DND-41 (cell line): ENCODE data around the gene CCDC82.

Experiments used
- ATAC-seq: fragments of 200-7000 bp; cut with Tn5 transposase; 3 replicates; pipeline ENCODE4 v1.9.1; 2021; ENCODE audit warnings: low read depth; ENCODE audit not compliant: insufficient read depth
- DNase-seq: peaks from one replicate; pipeline ENCODE4 v3.0.0-alpha.2; 2020
- H2AFZ ChIP-seq: 2 replicates; pipeline ENCODE4 v1.6.0; 2012; ENCODE audit warnings: low read depth, low read length
- H3K27ac ChIP-seq: 2 replicates; pipeline ENCODE4 v1.5.1; 2012; ENCODE audit warnings: low read length, inconsistent platforms
- H3K27me3 ChIP-seq: fragments of 200-600 bp; sonication (generic); 2 replicates; pipeline ENCODE4 v1.6.0; 2012; ENCODE audit warnings: low read length, mild to moderate bottlenecking, inconsistent platforms; ENCODE audit not compliant: insufficient read depth, poor library complexity
- H3K36me3 ChIP-seq: 2 replicates; pipeline ENCODE4 v1.5.1; 2012; ENCODE audit warnings: low read length, inconsistent platforms; ENCODE audit not compliant: insufficient read depth
- H3K4me1 ChIP-seq: 2 replicates; pipeline ENCODE4 v1.5.1; 2012; ENCODE audit warnings: mild to moderate bottlenecking, low read length; ENCODE audit not compliant: insufficient read depth
- H3K4me2 ChIP-seq: 2 replicates; pipeline ENCODE4 v1.6.0; 2012; ENCODE audit warnings: mild to moderate bottlenecking, moderate library complexity, low read length, inconsistent platforms; ENCODE audit not compliant: insufficient read depth
- H3K4me3 ChIP-seq, 2 experiments: fragments of 200-600 bp in 1 of 2; shearing (Covaris generic) in 1 of 2; 2 replicates each; pipeline ENCODE4 v1.5.1; 2012 to 2016; ENCODE audit warnings: inconsistent platforms in 2 of 2, low read length in 2 of 2, mild to moderate bottlenecking in 2 of 2, low read depth in 1 of 2, moderate library complexity in 1 of 2
- H3K79me2 ChIP-seq: 2 replicates; pipeline ENCODE4 v1.6.0; 2012; ENCODE audit warnings: low read length, inconsistent platforms; ENCODE audit not compliant: insufficient read depth
- H3K9ac ChIP-seq: 2 replicates; pipeline ENCODE4 v1.6.0; 2012; ENCODE audit warnings: low read depth, mild to moderate bottlenecking, inconsistent platforms, low read length, moderate library complexity
- H3K9me3 ChIP-seq: 2 replicates; pipeline ENCODE4 v1.5.1; 2012; ENCODE audit warnings: low read length, moderate library complexity, mild to moderate bottlenecking, inconsistent platforms; ENCODE audit not compliant: insufficient read depth, severe bottlenecking
- H4K20me1 ChIP-seq: 2 replicates; pipeline ENCODE4 v1.6.0; 2012; ENCODE audit warnings: low read length; ENCODE audit not compliant: insufficient read depth
- CTCF ChIP-seq: IDR thresholded peaks from 2 replicates; pipeline ENCODE4 v1.5.1; 2012; ENCODE audit warnings: borderline replicate concordance, low read length, moderate library complexity, mild to moderate bottlenecking; ENCODE audit not compliant: poor library complexity, severe bottlenecking; ENCODE audit errors: extremely low read depth
- EZH2 ChIP-seq: IDR thresholded peaks from 3 replicates; pipeline ENCODE4 v1.6.1; 2012; ENCODE audit warnings: borderline replicate concordance, low read depth, mild to moderate bottlenecking, moderate library complexity, low read length, inconsistent platforms; ENCODE audit not compliant: severe bottlenecking

Gene CCDC82

GRCh38 chr11:96324912-96325311 lies 64.8 kb downstream of the CCDC82 start:
- no peaks in the 10 kb centered on the region for H3K36me3 ChIP-seq
- no peaks in the 10 kb centered on the region for H3K9me3 ChIP-seq
- no peak overlapping the region for H2AFZ ChIP-seq
- H3K27ac ChIP-seq, result no peak overlapping the region
- no peaks in the 10 kb centered on the region for H4K20me1 ChIP-seq
- no peak overlapping the region for H3K4me3 ChIP-seq
- ATAC-seq (no peak), DNase-seq (no peak)
- no peak overlapping the region for H3K9ac ChIP-seq
- H3K4me1 ChIP-seq, result no peaks in the 10 kb centered on the region
- H3K79me2 ChIP-seq, result no peaks in the 10 kb centered on the region; the same call in 1 of the 2 replicates
- no peak for TF ChIP-seq CTCF
- TF ChIP-seq EZH2, result no peak
- no peak overlapping the region for H3K4me2 ChIP-seq
- no peaks in the 10 kb centered on the region for H3K27me3 ChIP-seq

- no peak overlapping the region for H3K27ac ChIP-seq
- no peaks in the 10 kb centered on the region for H3K79me2 ChIP-seq
- no peak for ATAC-seq
- H3K9ac ChIP-seq, result no peak overlapping the region
- H3K4me2 ChIP-seq, result no peak overlapping the region
- TF ChIP-seq EZH2 (no peak), CTCF (no peak)
- H3K4me3 ChIP-seq, result no peak overlapping the region
- no peak overlapping the region for H2AFZ ChIP-seq
- no peaks in the 10 kb centered on the region for H3K9me3 ChIP-seq
- no peaks in the 10 kb centered on the region for H3K4me1 ChIP-seq
- H3K36me3 ChIP-seq, result no peaks in the 10 kb centered on the region
- no peaks in the 10 kb centered on the region for H4K20me1 ChIP-seq
- H3K27me3 ChIP-seq, result no peaks in the 10 kb centered on the region
- no peak for DNase-seq
Observed at GRCh38 chr11:96323642-96323985, 66.1 kb downstream of the CCDC82 start.

GRCh38 chr11:96322775-96323641 lies 66.7 kb downstream of the CCDC82 start:
- no peak overlapping the region for H3K4me3 ChIP-seq
- H3K79me2 ChIP-seq, result no peaks in the 10 kb centered on the region
- no peak overlapping the region for H2AFZ ChIP-seq
- no peak for DNase-seq
- TF ChIP-seq CTCF, result no peak
- TF ChIP-seq EZH2, result no peak
- H3K9me3 ChIP-seq, result no peaks in the 10 kb centered on the region
- H3K4me1 ChIP-seq, result no peaks in the 10 kb centered on the region
- no peak overlapping the region for H3K9ac ChIP-seq
- no peaks in the 10 kb centered on the region for H3K36me3 ChIP-seq
- no peak overlapping the region for H3K27ac ChIP-seq
- no peak overlapping the region for H3K4me2 ChIP-seq
- H3K27me3 ChIP-seq, result no peaks in the 10 kb centered on the region
- H4K20me1 ChIP-seq, result no peaks in the 10 kb centered on the region
- no peak for ATAC-seq
